Measurements from ENCODE around the gene KCNJ6. TPM values are rescaled to one million over a fixed set of nuclear protein-coding genes. Genes with fewer than 3 reads are reported as not detected.

The KCNJ6 gene
- total RNA-seq, 1 donor from 2014 or later: 2.6 TPM

- no peak overlapping the region for H2AFZ ChIP-seq (ENCODE audit: low read depth, low read length)
- FAIRE-seq (no peak), DNase-seq (ENCODE audit: low read depth) (no peak)
- no peaks in the 10 kb centered on the region for H3K9me3 ChIP-seq (ENCODE audit: insufficient read depth, low read depth, low read length)
- no peak overlapping the region for H3K4me3 ChIP-seq (ENCODE audit: insufficient read depth, low read depth, low read length)
- no peaks in the 10 kb centered on the region for H3K36me3 ChIP-seq (ENCODE audit: insufficient read depth, low read length)
- H3K27me3 ChIP-seq (ENCODE audit: insufficient read depth, low read length): peaks cover 3% of the 10 kb centered on the region
- no peak overlapping the region for H3K4me2 ChIP-seq (ENCODE audit: low read length)
- Mint-ChIP-seq H3K27me3 (ENCODE audit: low read depth, unreplicated experiment) (peaks cover 4% of the 10 kb centered on the region), H3K36me3 (ENCODE audit: low read depth, unreplicated experiment) (no peaks in the 10 kb centered on the region), H3K4me1 (ENCODE audit: low read depth, unreplicated experiment) (no peaks in the 10 kb centered on the region), H3K9me3 (ENCODE audit: unreplicated experiment) (no peaks in the 10 kb centered on the region), H3K4me3 (ENCODE audit: unreplicated experiment) (no peak overlapping the region), H3K27ac (ENCODE audit: unreplicated experiment) (no peak overlapping the region)
- no peaks in the 10 kb centered on the region for H3K79me2 ChIP-seq (ENCODE audit: insufficient read depth, low read length)
- no peak for TF ChIP-seq EZH2 (IDR thresholded peaks at IDR 0.05; ENCODE audit: insufficient read depth, low read length)
- TF ChIP-seq CTCF (IDR thresholded peaks at IDR 0.05; ENCODE audit: insufficient read depth, low read depth, low read length): no peak
- no peaks in the 10 kb centered on the region for H4K20me1 ChIP-seq (ENCODE audit: insufficient read depth, low read length)
- H3K9ac ChIP-seq (ENCODE audit: low read length): no peak overlapping the region
- no peaks in the 10 kb centered on the region for H3K4me1 ChIP-seq (ENCODE audit: insufficient read depth, low read length)
- no peak overlapping the region for H3K27ac ChIP-seq (ENCODE audit: low read depth, low read length)
Measured at GRCh38 chr21:37620401-37620800, 295.9 kb downstream of the KCNJ6 start.

GRCh38 chr21:37619464-37619974, 296.7 kb downstream of the KCNJ6 start:
- Histone ChIP-seq H3K79me2 (ENCODE audit: insufficient read depth, low read length) (no peaks in the 10 kb centered on the region), H3K9me3 (ENCODE audit: insufficient read depth, low read depth, low read length) (no peaks in the 10 kb centered on the region), H2AFZ (ENCODE audit: low read depth, low read length) (no peak overlapping the region), H3K27me3 (ENCODE audit: insufficient read depth, low read length) (peaks cover 3% of the 10 kb centered on the region), H3K4me2 (ENCODE audit: low read length) (no peak overlapping the region), H3K4me1 (ENCODE audit: insufficient read depth, low read length) (no peaks in the 10 kb centered on the region), H4K20me1 (ENCODE audit: insufficient read depth, low read length) (no peaks in the 10 kb centered on the region), H3K9ac (ENCODE audit: low read length) (no peak overlapping the region), H3K36me3 (ENCODE audit: insufficient read depth, low read length) (no peaks in the 10 kb centered on the region), H3K4me3 (ENCODE audit: insufficient read depth, low read depth, low read length) (no peak overlapping the region), H3K27ac (ENCODE audit: low read depth, low read length) (no peak overlapping the region)
- H3K4me1 Mint-ChIP-seq (ENCODE audit: low read depth, unreplicated experiment): no peaks in the 10 kb centered on the region
- no peak for DNase-seq (ENCODE audit: low read depth)
- no peak overlapping the region for H3K4me3 Mint-ChIP-seq (ENCODE audit: unreplicated experiment)
- FAIRE-seq: no peak
- no peak overlapping the region for H3K27ac Mint-ChIP-seq (ENCODE audit: unreplicated experiment)
- TF ChIP-seq CTCF (IDR thresholded peaks at IDR 0.05; ENCODE audit: insufficient read depth, low read depth, low read length) (no peak), EZH2 (IDR thresholded peaks at IDR 0.05; ENCODE audit: insufficient read depth, low read length) (no peak)
- H3K9me3 Mint-ChIP-seq (ENCODE audit: unreplicated experiment): no peaks in the 10 kb centered on the region
- no peaks in the 10 kb centered on the region for H3K36me3 Mint-ChIP-seq (ENCODE audit: low read depth, unreplicated experiment)
- peaks cover 4% of the 10 kb centered on the region for H3K27me3 Mint-ChIP-seq (ENCODE audit: low read depth, unreplicated experiment)

- Mint-ChIP-seq H3K36me3 (ENCODE audit: low read depth, unreplicated experiment) (no peaks in the 10 kb centered on the region), H3K9me3 (ENCODE audit: unreplicated experiment) (peaks cover 2% of the 10 kb centered on the region), H3K27ac (ENCODE audit: unreplicated experiment) (no peak overlapping the region), H3K27me3 (ENCODE audit: low read depth, unreplicated experiment) (peaks cover 4% of the 10 kb centered on the region), H3K4me1 (ENCODE audit: low read depth, unreplicated experiment) (no peaks in the 10 kb centered on the region), H3K4me3 (ENCODE audit: unreplicated experiment) (no peak overlapping the region)
- FAIRE-seq: no peak
- Histone ChIP-seq H3K27me3 (ENCODE audit: insufficient read depth, low read length) (peaks cover 3% of the 10 kb centered on the region), H3K4me2 (ENCODE audit: low read length) (no peak overlapping the region), H3K79me2 (ENCODE audit: insufficient read depth, low read length) (no peaks in the 10 kb centered on the region), H3K9me3 (ENCODE audit: insufficient read depth, low read depth, low read length) (no peaks in the 10 kb centered on the region), H3K27ac (ENCODE audit: low read depth, low read length) (no peak overlapping the region), H4K20me1 (ENCODE audit: insufficient read depth, low read length) (no peaks in the 10 kb centered on the region), H3K36me3 (ENCODE audit: insufficient read depth, low read length) (no peaks in the 10 kb centered on the region), H3K9ac (ENCODE audit: low read length) (no peak overlapping the region), H3K4me3 (ENCODE audit: insufficient read depth, low read depth, low read length) (no peak overlapping the region), H3K4me1 (ENCODE audit: insufficient read depth, low read length) (no peaks in the 10 kb centered on the region), H2AFZ (ENCODE audit: low read depth, low read length) (no peak overlapping the region)
- no peak for DNase-seq (ENCODE audit: low read depth)
- no peak for TF ChIP-seq CTCF (IDR thresholded peaks at IDR 0.05; ENCODE audit: insufficient read depth, low read depth, low read length)
- no peak for TF ChIP-seq EZH2 (IDR thresholded peaks at IDR 0.05; ENCODE audit: insufficient read depth, low read length)
Measured at GRCh38 chr21:37618081-37618480, 298.2 kb downstream of the KCNJ6 start.

Data from astrocyte (in vitro differentiated cells and primary cell).